Activated CD4-positive, alpha-beta T cell treated with anti-CD3 and anti-CD28 coated beads, Interleukin-2, amount 10 ng/mL, durations not matched to agents 7 days and 5 days (primary cell): Measurements from ENCODE around the gene TTLL10. TPM values are rescaled to one million over a fixed set of nuclear protein-coding genes. Genes with fewer than 3 reads are reported as not detected.

Experiments used
- CTCF ChIA-PET: fragments of 350-600 bp; sonication (Branson Sonifier 250); formaldehyde crosslinking; loops from one replicate; lab custom pipeline; 2021; ENCODE audit warnings: antibody characterized with exemption; lab: Charles Lee
- POLR2A ChIA-PET: fragments of 350-600 bp; sonication (Branson Sonifier 250); formaldehyde crosslinking; loops from one replicate; lab custom pipeline; 2021; ENCODE audit warnings: antibody characterized with exemption; lab: Charles Lee
- DNase-seq: peaks from one replicate; pipeline ENCODE4 v3.0.0-alpha.2; 2020
- H3K27ac Mint-ChIP-seq: one replicate; pipeline ENCODE4 v1.8.0; 2021; ENCODE audit warnings: mild to moderate bottlenecking, moderate library complexity, mixed read lengths
- H3K27me3 Mint-ChIP-seq: one replicate; pipeline ENCODE4 v1.8.0; 2021; ENCODE audit warnings: mixed read lengths
- H3K36me3 Mint-ChIP-seq: one replicate; pipeline ENCODE4 v1.8.0; 2021; ENCODE audit warnings: low read depth, mixed read lengths
- H3K4me1 Mint-ChIP-seq: one replicate; pipeline ENCODE4 v1.8.0; 2021; ENCODE audit warnings: mixed read lengths
- H3K4me3 Mint-ChIP-seq: one replicate; pipeline ENCODE4 v1.8.0; 2021; ENCODE audit warnings: mild to moderate bottlenecking, moderate library complexity, mixed read lengths
- H3K9me3 Mint-ChIP-seq: one replicate; pipeline ENCODE4 v1.8.0; 2021; ENCODE audit warnings: mixed read lengths
- total RNA-seq, 2 experiments: library from RNA; stranded (reverse); gene quantifications; one replicate each; pipeline ENCODE4 v1.2.3, GENCODE V29; 2021

TTLL10 gene
- total RNA-seq, 2 experiments from 2014 or later: 0.15 to 0.27 TPM

DNA sequence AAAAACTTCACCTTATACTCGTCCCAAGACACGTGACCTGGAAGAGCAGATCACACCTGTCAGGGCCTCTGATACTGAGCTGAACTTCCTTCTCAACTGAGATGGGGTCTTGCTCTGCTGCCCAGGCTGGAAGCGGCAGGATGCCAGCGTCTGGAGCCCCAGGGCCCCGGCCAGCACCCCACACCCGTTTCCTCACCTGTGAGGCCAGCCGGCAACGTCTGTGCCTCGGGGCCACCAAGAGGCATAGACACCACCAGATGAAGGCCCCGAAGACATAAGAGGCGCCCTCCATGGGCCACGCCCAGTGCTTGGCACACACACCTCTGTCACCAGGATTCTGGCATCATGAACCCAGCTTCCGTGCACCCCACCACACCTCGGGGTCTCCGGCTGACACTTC, 49.6 kb downstream of the TTLL10 start:
- DNase-seq: no peak
- ChIA-PET CTCF (interaction anchor here (0.6 kb wide), 1 partner anchor 1035 kb away, joined by 3 read pairs; no protein-coding TSS in a partner anchor), POLR2A (no interaction called here)
- no peaks in the 10 kb centered on the region for H3K27me3 Mint-ChIP-seq
- H3K9me3 Mint-ChIP-seq: no peaks in the 10 kb centered on the region
- H3K27ac Mint-ChIP-seq: no peak overlapping the region
- H3K4me3 Mint-ChIP-seq: no peak overlapping the region
- peaks cover 10% of the 10 kb centered on the region for H3K4me1 Mint-ChIP-seq
- peaks cover 45% of the 10 kb centered on the region for H3K36me3 Mint-ChIP-seq

DNA sequence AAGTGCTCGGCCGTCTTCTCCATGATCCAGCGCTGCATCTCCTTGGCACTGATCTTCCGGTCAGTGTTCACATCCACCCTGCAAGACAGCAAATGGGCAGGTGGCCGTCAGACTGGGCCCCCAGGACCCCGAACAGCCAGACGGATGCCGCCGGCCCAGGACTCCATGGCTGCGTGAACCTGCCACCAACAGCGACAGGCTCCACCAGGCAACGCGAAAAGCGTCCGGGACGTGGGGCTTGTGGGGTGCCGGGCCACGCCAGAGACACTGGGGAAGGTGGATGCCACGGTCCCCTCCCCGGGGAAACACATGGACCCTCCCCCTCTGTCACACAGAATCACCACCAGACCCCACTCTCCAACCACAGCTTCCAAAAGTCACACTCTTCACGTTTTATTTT, 50.2 kb downstream of the TTLL10 start:
- H3K4me1 Mint-ChIP-seq: peaks cover 9% of the 10 kb centered on the region
- H3K27ac Mint-ChIP-seq: no peak overlapping the region
- no peaks in the 10 kb centered on the region for H3K27me3 Mint-ChIP-seq
- H3K36me3 Mint-ChIP-seq: peaks cover 45% of the 10 kb centered on the region
- DNase-seq: no peak
- H3K9me3 Mint-ChIP-seq: no peaks in the 10 kb centered on the region
- ChIA-PET POLR2A (no interaction called here), CTCF (interaction anchor here (0.6 to 1.4 kb wide), 2 partner anchors 204 to 1035 kb away, joined by 3 read pairs; no protein-coding TSS in a partner anchor)
- no peak overlapping the region for H3K4me3 Mint-ChIP-seq

DNA sequence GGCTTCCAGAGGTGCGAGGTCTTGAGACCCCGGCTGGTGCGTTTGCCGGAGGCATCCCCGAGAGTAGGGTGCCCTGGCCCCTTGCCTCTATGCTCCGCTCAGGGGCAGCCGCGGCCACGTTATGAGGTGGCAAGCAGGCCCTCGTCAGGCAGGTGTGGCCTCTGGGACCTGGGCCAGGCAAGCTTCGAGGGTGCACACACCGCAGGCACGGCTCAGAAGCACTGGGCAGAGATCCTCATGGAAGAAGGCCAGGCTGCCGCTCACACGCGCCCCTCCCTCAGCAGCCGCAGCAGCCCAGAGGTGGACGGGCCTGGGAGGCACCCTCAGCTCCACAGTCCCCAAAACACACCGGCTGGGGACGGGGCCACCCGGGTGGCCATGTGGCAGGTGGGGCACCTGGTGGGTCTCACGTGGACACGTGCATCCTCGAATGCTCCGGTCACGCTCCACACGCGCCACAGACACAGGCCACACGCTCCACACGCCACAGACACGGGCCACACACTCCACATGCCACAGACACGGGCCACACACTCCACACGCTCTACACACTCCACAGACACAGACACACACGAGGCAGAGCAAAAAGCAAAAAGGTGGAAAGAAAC, 51.7 kb downstream of the TTLL10 start:
- no peaks in the 10 kb centered on the region for H3K9me3 Mint-ChIP-seq
- peaks cover 13% of the 10 kb centered on the region for H3K4me1 Mint-ChIP-seq
- H3K4me3 Mint-ChIP-seq: no peak overlapping the region
- DNase-seq: no peak
- H3K36me3 Mint-ChIP-seq: peaks cover 47% of the 10 kb centered on the region
- ChIA-PET POLR2A (no interaction called here), CTCF (interaction anchor here (0.9 to 1.4 kb wide), 2 partner anchors 146 to 206 kb away, joined by 3 to 4 read pairs; no protein-coding TSS in a partner anchor)
- no peaks in the 10 kb centered on the region for H3K27me3 Mint-ChIP-seq
- no peak overlapping the region for H3K27ac Mint-ChIP-seq

DNA sequence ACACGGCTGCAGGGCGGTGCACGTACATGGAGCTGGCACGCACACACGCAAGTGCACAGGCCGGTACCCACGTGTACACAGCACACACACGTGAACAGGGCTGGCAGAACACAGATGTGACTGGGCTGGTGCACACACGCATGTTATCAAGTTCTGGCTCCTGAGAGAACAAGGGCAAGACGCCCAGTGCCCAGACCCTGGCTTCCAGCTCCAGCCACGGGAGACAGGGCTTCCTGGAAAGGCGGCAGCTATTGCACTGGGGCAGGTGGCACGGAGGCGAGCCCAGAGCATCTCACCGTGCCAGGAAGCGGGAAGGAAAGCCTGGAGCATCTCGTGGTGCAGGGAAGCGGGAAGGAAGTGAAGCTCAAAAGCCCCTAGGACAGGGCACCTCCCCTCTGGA, 52.2 kb downstream of the TTLL10 start:
- no peak for DNase-seq
- Mint-ChIP-seq H3K27me3 (no peaks in the 10 kb centered on the region), H3K4me3 (no peak overlapping the region), H3K27ac (peak overlapping the region; percentile 28), H3K9me3 (no peaks in the 10 kb centered on the region), H3K36me3 (peaks cover 45% of the 10 kb centered on the region), H3K4me1 (peaks cover 17% of the 10 kb centered on the region)
- ChIA-PET CTCF (interaction anchor here (0.6 to 1.6 kb wide), 4 partner anchors 9 to 146 kb away, joined by 3 to 6 read pairs (median 4); no protein-coding TSS in a partner anchor), POLR2A (no interaction called here)

DNA sequence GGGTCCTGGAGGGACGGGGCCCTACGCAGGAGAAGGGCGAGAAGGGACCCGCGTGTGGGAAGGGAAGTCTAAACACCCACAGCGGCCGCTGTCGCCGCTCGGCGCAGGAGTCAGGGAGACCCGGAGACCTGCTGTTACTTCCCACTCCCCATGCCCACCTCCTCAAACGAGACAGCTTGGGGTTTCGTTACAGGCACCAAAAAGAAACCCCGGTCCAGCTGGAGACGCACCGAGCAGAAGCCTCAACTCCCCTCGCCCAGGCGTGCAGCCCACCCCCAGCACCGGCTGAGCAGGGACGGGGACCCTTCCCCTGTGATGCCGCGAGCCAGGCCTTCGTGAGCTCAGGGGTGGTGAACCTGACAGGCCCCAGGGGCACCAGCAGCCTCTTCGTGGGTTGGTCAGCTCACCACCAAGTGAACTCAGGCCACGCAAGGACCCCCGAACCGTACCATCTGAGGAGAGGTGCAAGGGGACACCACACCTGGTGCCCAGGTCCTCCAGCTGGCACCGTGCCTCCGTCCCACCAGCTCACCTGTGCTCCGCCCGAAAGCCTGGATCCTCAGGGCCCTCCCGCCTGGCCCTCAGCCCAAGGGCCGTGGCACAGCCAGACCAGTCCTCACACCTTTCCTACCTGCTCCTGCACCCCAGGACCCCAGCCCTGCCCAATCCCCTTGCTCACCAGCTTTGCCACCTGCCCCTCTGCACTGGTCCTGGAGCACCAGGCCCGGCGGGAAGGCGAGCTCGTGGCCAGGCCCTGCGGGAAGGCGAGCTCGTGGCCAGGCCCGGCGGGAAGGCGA, 53.1 kb downstream of the TTLL10 start:
- Mint-ChIP-seq H3K4me1 (peaks cover 18% of the 10 kb centered on the region), H3K36me3 (peaks cover 44% of the 10 kb centered on the region), H3K4me3 (no peak overlapping the region), H3K9me3 (no peaks in the 10 kb centered on the region), H3K27me3 (no peaks in the 10 kb centered on the region), H3K27ac (peak overlapping the region; percentile 62)
- ChIA-PET POLR2A (no interaction called here), CTCF (interaction anchor here (0.6 to 1.6 kb wide), 4 partner anchors 8 to 104 kb away, joined by 3 to 6 read pairs (median 6); no protein-coding TSS in a partner anchor)
- no peak for DNase-seq

DNA sequence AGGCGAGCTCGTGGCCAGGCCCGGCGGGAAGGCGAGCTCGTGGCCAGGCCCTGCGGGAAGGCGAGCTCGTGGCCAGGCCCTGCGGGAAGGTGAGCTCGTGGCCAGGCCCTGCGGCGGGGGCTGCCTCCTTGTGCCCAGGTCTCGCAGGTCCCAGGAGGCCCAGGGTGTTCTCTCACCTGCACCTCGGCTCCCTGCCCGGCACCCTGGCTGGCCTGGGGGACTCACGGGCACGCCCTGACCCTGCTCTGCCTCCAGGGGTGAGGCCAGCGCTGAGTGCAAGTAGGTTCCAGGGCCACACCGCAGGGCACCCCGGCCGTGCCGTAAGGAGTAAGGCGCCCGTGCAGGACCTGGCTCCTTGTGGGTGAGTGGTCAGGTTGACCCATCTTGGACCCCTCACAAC, 53.7 kb downstream of the TTLL10 start:
- no peak overlapping the region for H3K4me3 Mint-ChIP-seq
- ChIA-PET CTCF (interaction anchor here (1.6 kb wide), 2 partner anchors 9 to 10 kb away, joined by 5 to 6 read pairs; no protein-coding TSS in a partner anchor), POLR2A (no interaction called here)
- DNase-seq: no peak
- H3K36me3 Mint-ChIP-seq: peaks cover 42% of the 10 kb centered on the region
- H3K9me3 Mint-ChIP-seq: no peaks in the 10 kb centered on the region
- peaks cover 18% of the 10 kb centered on the region for H3K4me1 Mint-ChIP-seq
- no peak overlapping the region for H3K27ac Mint-ChIP-seq
- no peaks in the 10 kb centered on the region for H3K27me3 Mint-ChIP-seq

DNA sequence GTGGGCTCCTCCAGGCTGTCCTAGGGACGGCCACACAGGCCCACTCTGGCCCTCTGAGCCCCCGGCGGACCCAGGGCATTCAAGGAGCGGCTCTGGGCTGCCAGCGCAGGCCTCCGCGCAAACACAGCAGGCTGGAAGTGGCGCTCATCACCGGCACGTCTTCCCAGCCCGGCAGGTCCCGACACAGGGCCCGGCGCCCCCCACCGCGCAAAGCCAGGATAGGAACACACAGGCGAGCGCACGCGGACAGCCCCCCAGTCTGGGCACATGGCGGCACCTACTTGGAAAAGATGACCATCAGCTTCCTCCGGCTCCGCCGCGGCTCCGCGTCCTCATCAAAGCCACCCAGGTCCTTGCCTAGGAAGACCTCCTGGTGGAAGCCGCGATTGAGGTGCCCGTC, 54.5 kb downstream of the TTLL10 start:
- Mint-ChIP-seq H3K27ac (no peak overlapping the region), H3K9me3 (no peaks in the 10 kb centered on the region), H3K36me3 (peaks cover 34% of the 10 kb centered on the region), H3K27me3 (no peaks in the 10 kb centered on the region), H3K4me3 (no peak overlapping the region), H3K4me1 (peaks cover 17% of the 10 kb centered on the region)
- ChIA-PET CTCF (interaction anchor here (1.1 to 2.2 kb wide), 2 partner anchors 10 to 106 kb away, joined by 3 to 6 read pairs; no protein-coding TSS in a partner anchor), POLR2A (no interaction called here)
- DNase-seq: no peak

DNA sequence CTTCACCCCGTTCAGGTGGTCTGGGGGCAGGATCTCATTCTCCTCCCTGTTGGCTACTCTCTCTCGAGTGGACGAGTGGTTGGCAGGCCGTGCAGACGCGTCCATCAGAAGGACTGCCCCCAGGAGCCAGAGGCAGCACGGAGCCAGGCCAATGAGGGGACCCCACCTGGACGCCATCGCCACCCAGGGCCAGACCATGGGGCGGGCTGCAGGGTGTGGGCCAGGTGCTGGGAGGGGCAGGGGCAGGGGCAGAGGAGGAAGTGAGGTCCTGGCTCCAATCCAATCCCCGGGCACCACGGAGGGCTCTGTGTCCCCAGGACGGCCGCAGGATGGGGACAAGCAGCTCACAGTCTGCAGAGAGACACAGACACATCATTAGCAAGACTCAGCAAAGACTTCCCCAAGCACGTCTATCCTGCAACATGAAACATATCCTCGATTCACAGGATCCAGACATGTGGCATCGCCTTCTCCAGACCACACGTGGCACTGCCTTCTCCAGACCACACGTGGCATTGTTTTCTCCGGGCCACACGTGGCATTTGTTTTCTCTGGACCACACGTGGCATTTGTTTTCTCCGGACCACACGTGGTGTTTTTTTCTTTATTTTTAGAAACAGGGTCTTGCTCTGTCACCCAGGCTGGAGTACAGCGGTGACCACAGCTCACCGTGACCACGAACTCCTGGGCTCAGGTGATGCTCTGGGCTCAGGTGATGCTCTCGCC, 55.1 kb downstream of the TTLL10 start:
- Mint-ChIP-seq H3K9me3 (no peaks in the 10 kb centered on the region), H3K27me3 (no peaks in the 10 kb centered on the region), H3K27ac (no peak overlapping the region), H3K4me3 (no peak overlapping the region), H3K36me3 (peaks cover 35% of the 10 kb centered on the region), H3K4me1 (peaks cover 21% of the 10 kb centered on the region)
- ChIA-PET CTCF (interaction anchor here (1.1 to 2.2 kb wide), 2 partner anchors 10 to 106 kb away, joined by 3 to 6 read pairs; no protein-coding TSS in a partner anchor), POLR2A (no interaction called here)
- no peak for DNase-seq

DNA sequence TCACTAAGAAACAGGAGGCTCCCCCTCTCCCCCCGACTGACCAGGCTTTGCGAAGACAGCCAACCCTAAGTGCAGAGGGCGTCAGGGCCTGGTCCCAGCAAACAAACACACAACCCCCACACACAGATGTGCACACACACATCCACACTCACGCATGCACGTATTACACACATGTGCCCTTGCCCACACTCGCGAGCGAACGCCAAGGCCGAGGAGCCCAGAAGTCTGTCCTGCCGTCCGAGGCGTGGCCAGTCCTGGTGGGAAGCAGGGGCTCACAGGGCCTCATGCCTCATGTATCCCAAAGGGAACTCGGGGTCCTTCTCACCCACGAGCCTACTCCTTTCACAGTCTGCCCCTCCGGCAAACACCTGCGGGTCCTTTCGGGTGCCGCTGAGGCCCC, 56.1 kb downstream of the TTLL10 start:
- no peaks in the 10 kb centered on the region for H3K9me3 Mint-ChIP-seq
- peak overlapping the region; percentile 95 for H3K4me3 Mint-ChIP-seq

DNA sequence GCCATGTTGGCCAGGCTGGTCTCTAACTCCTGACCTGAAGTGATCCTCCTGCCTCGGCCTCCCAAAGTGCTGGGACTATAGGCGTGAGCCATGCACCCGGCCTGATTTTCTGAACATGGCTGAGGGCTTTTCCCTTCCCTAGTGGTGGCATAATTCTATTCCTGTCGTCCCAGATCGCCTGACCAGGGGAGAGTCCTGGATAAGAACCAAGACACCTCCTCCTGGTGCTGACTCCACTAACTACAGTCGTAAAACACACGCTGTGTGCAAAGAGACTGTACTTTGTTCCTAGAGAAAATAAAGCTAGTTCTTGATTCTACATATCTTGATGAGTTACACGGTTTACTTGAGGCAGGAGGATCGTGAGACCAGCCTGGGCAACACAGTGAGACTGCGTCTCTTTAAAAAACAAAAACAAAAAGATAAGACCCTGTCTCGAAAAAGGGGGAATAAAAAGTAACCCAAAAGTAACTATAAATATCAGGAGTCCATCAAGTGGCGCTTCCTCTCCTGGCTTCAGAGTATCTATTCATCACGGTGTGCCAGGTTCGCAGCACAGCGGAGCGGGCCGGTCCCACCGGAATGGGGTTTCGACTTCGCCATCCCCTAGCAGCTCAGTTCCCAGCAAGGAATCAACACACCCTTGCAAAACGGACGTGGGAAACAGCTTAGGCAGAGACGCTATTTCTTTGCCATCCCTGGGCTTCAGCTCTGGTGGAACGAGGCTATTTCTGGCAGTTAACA, 57.1 kb downstream of the TTLL10 start:
- peak overlapping the region; percentile 92 for H3K27ac Mint-ChIP-seq
- H3K9me3 Mint-ChIP-seq: no peaks in the 10 kb centered on the region
- H3K36me3 Mint-ChIP-seq: peaks cover 21% of the 10 kb centered on the region
- POLR2A ChIA-PET: interaction anchor here (0.6 kb wide), 1 partner anchor 101 kb away, joined by 3 read pairs; no protein-coding TSS in a partner anchor
- no peaks in the 10 kb centered on the region for H3K27me3 Mint-ChIP-seq
- CTCF ChIA-PET: interaction anchor here (0.8 to 1.7 kb wide), 3 partner anchors 13 to 108 kb away, joined by 3 to 8 read pairs (median 3); partner anchors contain the start of gene TNFRSF4
- H3K4me3 Mint-ChIP-seq: peak overlapping the region; percentile 95
- peaks cover 31% of the 10 kb centered on the region for H3K4me1 Mint-ChIP-seq
- DNase-seq: peak; percentile 26

More for the DNA sequence above, 56.1 kb downstream of the TTLL10 start:
- POLR2A ChIA-PET: no interaction called here
- CTCF ChIA-PET: interaction anchor here (1.0 to 2.2 kb wide), 2 partner anchors 15 to 107 kb away, joined by 3 to 6 read pairs; partner anchors contain the start of gene TNFRSF4
- DNase-seq: no peak
- H3K27ac Mint-ChIP-seq: no peak overlapping the region
- H3K36me3 Mint-ChIP-seq: peaks cover 31% of the 10 kb centered on the region
- H3K4me1 Mint-ChIP-seq: peaks cover 31% of the 10 kb centered on the region
- no peaks in the 10 kb centered on the region for H3K27me3 Mint-ChIP-seq

DNA sequence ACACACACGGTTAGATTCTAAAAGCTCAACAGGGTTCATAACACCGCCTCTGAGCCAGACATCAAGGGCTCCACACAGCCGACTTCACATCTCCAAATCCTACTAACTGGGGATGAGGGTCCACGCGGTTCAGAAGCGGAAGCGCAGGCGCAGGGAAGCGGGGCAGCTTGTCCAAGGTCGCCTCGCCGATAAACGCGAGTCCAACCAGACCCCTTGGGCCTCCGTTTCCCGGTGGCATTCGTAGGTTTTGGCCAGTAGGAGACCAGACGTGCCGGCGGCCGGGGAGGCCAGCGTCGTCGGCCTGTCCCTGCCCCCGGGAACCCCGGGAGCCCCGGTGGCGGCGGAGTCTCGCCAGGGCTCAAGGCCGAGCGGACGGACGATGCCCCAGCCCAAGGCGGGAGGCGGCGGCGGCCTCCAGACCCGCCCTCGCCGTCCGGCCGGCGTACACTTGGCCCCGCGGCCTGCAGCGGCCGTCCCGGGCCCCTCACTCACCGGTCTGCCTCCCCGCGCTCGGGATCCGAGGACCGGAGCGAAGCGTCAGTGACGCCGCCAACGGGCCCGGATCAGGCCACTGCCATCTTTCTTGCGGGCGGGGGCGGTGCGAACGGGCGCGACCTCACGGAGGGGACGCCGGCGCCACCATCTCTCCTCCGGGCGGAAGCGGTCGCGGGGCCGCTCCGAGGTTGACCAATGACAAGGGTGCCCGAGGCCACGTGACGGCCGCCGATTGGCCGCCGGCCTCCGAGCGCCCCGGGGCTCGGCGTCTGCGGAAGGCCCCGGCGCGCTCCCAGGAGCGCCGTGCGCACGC, 57.9 kb downstream of the TTLL10 start, which contains the start of gene SDF4:
Gene SDF4, minus strand, starts transcription at position 602 of the 808 bp plus-strand sequence. CDS start 3,229 bp downstream, outside the sequence.
- CTCF ChIA-PET: interaction anchor here (0.6 to 1.7 kb wide), 3 partner anchors 13 to 114 kb away, joined by 3 to 8 read pairs (median 3); no protein-coding TSS in a partner anchor
- POLR2A ChIA-PET: interaction anchor here (0.6 kb wide), 1 partner anchor 102 kb away, joined by 3 read pairs; no protein-coding TSS in a partner anchor
- Mint-ChIP-seq H3K36me3 (peaks cover 19% of the 10 kb centered on the region), H3K4me1 (peaks cover 31% of the 10 kb centered on the region), H3K27me3 (no peaks in the 10 kb centered on the region), H3K27ac (peak within 1 kb of the TSS; percentile 92), H3K9me3 (no peaks in the 10 kb centered on the region), H3K4me3 (peak within 1 kb of the TSS; percentile 95)
- DNase-seq: peak; percentile 97
